ENCODE results near the gene USP7.
"Not testable (repeated sequence)": the region's sequence is repeated elsewhere in the genome, so short reads cannot be mapped to it uniquely, and the experiment has no call there.

The USP7 gene

DNA sequence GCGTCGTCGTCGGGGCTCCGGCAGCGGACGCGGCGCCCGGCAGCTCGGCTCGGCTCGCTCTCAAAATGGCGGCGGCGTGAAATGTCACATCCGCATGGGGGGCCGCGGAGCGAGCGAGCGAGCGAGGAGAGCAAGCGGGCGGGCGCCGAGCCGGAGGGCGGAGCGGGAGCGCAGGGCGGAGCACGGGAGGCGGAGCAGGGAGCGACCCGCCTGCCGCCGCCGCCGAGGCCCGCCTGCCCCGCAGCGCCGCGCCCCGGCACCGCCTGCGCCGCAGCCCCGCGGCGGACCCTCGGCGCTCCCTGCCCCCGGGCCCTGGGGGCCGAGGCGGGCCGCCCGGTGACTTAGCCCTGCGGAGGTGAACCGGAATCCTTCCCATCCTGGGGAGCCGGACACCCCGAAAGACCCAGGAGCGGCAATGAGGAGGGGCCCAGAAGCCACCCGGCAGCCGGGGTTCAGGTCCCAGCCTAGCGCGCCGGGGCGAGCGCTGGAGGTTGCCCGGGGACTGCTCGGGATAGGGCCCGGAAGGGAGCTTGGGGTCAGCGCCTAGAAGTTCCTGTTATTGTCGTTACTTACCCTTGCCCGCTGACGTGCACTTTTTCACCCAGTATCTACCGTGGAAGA is at the start of gene USP7:
Gene USP7 (minus strand): TSS at position 86 of the 621 bp plus-strand sequence. CDS start 621 bp downstream, outside the sequence.
- peak; percentile 88 for DNase-seq (ENCODE audit: low read depth)

DNA sequence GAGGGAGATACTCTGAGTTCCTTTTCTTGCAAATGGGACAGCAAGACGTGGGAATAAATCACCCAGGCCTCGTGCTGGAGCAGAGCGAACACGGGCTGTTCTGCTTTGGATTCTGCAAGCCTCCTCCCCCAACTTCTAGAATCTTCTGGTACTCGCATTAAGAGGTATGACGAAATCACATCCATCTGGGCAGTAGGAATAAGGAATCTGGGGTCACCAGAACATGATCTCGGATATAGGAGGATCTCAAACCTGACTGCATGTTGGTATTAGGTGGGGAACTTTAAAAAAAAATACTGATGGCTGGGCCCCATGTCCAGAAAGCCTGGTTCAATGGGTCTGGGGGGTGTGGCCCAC is 49.8 kb upstream of the USP7 start:
- no peak for DNase-seq (ENCODE audit: low read depth)

DNA sequence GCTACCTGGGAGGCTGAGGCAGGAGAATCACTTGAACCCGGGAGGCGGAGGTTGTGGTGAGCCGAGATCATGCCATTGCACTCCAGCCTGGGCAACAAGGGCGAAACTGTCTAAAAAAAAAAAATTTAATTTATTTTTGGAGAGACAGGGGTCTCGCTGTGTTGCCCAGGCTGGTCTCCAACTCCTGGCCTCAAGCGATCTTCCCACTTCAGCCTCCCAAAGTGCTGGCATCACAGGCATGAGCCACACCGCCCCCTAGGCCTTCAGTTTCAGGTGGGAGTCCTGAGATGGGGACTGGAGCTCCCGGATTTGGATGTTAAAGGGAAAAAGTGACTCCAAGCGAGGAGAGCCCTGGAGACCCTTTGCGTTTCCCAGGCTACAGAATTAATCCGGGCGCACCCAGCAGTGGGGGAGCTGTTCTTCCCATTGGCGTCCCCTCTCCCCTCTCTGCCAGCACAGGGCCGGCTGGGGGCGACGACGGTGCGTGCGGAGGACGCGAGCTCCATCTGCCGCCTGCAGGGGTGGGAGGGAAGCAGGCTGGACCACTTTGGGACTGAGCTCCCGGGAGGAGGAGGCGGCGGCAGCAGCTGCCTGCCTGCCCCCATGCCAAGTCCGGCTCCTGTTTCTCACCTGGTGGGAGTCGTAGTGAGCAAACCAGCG is 49.3 kb upstream of the USP7 start:
- no peak for DNase-seq (ENCODE audit: low read depth)

DNA sequence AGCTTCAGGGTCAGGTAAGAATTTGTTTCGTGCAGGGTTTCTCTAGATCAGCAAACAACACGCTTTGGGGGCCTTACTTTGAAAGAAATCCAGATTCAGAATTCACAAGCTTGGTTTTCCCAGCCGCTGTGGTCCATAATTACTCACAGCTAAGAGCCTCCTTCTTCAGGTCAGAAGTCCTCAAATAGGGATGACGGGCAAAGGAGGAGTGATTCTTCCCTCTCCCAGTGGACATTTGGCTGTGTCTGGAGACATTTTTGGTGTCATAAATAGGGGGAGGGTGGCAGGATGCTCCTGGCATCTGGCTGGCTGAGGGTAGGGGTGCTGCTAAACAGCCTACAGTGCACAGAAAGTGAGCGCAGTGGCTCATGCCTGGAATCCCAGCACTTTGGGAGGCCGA is 48.6 kb upstream of the USP7 start:
- DNase-seq (ENCODE audit: low read depth) = no peak

DNA sequence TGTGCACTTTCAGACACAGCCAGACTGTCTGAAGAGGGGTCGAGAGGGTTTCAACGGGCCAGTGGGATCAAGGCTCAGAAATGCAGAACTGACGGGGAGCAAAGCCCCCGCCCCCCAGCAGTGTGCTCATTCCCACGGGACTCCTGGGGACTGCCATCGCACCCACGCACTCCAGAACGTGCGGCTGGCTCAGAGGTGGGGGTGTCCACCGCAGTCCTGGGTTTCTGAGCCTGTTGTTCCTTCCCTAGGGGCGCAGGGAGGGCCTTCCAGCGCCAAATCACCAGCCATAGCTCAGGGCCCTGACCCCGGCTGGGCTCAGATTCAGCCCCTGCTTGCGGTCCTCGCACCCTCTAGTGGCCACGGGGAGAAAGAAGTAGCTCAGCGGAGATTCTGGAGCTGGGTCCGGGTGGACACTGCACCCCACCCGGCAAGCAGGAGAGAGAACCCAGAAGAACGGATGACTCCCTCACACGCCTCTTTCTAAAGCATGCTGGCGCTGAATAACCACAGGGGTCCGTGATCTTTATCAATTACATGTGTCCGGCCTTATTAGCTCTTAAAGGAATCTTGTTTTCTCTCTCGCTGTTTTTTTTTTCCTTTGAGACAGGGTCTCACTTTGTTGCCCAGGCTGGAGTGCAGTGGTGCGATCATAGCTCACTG is 45.0 kb upstream of the USP7 start:
- peak; percentile 43 for DNase-seq (ENCODE audit: low read depth)

DNA sequence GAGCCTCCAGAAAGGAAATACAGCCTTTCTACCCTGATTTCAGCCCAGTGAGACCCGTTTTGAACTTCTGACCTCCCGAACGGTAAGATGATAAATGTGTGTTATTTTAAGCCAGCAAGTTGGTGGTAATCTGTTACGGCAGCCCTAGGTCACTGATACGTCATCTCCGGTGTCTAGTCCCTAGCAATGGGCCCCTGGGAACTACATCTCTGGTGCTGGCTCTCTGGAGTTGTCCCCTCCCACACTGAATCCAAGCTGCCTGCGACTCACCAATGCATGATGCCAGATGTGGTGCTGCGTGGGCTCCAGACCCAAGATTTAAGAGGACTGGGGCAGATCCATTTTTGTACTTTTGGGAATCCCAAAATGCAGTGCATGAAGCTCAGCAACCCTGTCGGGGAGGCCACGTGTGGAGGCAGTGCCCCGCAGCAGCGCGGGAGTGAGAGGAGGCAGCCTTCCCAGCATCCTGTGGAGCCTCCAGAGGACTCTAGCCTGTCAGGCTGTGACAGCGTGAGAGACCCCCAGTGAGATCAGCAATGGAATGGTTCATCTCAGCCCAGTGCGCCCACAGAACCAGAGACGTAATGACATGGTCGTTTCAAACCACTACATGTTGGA is 43.6 kb upstream of the USP7 start:
- DNase-seq (ENCODE audit: low read depth) = no peak

DNA sequence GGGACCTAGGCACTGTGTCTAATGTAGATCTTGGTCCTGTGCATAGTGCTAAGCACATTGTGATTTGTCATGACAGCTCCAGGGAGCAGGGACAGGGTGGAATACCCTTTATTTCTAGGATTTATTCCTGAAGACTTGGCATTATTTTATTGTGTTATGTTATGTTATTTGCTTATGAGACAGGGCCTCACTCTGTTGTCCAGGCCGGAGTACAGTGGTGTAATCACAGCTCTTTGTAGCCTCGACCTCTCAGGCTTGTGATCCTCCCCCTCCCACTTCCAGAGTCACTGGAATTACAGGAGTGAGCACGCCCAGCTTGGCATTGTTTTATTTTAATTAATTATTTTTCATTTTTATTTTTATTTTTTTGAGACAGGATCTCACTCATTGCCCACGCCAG is 40.5 kb upstream of the USP7 start:
- DNase-seq (ENCODE audit: low read depth) = no peak

DNA sequence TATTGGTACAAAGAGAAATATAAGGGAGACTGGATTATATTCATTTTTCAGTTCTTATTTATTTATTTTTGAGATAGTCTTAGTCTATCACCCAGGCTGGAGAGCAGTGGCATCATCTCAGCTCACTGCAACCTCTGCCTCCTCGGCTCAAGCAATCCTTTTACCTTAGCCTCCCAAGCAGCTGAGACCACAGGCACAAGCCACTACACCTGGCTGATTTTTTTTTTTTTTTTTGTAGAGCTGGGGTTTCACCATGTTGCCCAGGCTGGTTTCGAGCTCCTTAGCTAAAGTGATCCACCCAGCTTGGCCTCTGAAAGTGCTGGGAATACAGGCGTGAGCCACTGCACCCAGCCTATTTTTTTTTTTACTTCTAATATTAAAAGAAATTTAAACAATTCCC is 40.1 kb upstream of the USP7 start:
- DNase-seq (ENCODE audit: low read depth) = no peak

DNA sequence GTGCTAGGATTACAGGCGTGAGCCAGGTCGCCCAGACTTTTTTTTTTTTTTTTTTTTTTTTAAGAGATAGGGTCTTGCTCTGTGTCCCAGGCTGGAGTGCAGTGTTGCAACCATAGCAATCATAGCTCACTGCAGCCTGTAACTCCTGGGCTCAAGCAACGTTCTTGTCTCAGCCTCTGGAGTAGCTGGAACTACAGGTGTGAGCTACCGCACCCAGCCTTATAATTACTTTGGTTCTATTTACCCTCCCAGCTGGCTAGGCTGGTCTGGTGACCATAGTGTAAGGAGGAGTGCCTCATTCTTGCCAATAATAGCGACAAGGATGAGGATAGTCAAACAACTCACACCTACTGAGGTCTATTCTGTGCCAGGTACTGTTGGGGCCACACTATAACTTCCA is 39.6 kb upstream of the USP7 start:
- no peak for DNase-seq (ENCODE audit: low read depth)

DNA sequence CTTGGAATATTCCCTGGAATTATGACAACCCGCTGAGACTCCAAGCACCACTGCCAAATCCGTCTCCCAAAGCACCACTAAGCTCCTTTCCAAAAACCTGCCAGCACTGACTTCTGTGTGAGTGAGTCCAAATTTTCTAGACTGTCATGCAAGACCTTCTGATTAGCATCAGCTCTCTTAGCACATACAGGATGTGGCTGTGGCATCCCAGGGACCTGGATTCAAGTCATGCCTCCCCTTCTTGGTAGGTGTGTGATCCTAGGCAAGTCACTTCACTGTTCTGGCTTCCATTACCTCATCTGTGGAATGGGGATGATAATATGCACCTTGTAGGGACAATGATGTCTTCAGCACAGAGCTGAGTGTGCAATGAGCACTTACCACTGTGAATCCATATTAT is 38.3 kb upstream of the USP7 start:
- no peak for DNase-seq (ENCODE audit: low read depth)

DNA sequence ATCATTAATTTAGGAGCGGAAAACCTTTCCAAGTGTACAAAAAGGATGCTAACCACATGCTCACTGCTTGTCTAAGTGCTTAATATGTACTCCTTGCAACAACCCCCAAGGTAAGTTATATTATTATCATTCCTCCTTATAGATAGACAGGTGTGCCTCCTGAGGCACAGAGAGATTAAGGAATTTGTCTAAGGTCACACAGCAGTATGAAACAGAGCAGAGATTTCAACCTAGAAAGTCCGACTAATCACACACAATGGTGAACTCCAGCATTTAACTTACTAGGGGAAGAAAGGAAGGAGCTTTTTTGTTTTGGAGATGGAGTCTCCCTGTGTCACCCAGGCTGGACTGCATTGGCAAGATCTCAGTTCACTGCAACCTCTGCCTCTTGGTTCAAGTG is 37.0 kb upstream of the USP7 start:
- DNase-seq (ENCODE audit: low read depth) = no peak

DNA sequence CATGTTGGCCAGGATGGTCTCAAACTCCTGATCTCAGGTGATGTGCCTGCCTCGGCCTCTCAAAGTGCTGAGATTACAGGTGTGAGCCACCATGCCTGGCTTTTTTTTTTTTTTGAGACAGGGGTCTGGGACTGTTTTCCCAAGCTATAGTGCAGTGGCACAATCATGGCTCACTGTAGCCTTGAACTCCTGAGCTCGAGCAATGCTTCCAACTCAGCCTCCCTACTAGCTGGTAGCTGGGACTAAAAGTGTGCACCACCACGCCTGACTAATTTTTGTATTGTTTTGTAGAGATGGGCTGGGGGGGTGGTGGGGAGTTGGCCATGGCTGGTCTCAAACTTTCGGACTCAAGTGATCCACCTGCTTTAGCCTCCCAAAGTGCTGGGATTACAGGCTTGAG is 36.1 kb upstream of the USP7 start:
- DNase-seq (ENCODE audit: low read depth) = no peak

DNA sequence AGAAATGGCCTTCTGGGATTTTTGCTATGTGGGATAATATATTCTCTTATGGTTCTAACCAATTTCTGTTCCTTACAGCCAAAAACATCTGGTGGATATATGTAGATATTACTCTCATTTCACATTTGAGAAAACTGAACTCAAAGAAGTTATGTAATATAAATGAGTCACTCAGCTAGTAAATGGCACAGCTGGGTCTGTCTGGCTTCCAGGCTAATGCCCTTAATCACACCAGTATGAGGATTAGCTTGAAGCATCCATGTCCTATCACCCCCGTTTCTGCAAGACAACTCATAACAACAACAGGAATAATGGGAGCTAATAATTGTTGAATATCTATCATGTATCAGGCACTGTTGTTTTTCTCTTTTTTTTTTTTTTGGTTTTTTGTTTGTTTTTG is 34.4 kb upstream of the USP7 start:
- DNase-seq (ENCODE audit: low read depth) = no peak

DNA sequence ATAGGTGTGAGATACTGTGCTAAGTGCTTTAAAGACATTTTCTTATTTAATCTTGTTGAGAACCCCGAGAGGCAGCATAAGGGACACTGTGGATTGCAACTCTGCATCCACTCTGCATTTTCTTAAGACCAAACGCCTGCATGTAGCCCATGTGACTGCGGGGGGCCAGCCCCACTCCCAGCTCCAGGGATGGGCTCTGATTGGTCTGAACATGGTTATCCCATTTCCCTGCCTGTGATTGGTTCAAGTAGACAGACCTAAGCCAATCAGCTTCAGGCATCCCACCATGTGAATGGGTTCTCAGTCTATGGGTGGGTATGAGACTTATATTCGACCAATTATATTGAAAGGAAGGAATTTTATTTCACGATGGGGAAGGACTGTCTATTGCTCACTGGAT is 33.2 kb upstream of the USP7 start:
- no peak for DNase-seq (ENCODE audit: low read depth)

DNA sequence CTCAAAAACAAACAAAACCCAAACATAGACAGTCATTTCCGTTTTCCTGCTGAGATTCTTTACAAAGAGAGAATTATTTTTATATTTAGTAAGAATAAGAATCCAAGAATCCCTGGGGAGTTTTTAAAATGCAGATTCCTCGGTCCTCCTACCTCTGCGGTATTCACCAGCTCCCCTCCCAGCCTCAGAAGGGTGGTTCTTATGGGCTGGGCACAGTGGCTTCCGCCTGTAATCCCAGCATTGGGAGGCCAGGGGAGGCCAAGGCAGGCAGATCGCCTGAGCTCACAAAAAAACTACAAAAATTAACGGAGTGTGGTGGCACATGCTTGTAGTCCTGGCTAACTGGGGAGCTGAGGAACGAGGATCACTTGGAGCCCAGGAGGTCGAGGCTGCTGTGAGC is 26.7 kb upstream of the USP7 start:
- no peak for DNase-seq (ENCODE audit: low read depth)

DNA sequence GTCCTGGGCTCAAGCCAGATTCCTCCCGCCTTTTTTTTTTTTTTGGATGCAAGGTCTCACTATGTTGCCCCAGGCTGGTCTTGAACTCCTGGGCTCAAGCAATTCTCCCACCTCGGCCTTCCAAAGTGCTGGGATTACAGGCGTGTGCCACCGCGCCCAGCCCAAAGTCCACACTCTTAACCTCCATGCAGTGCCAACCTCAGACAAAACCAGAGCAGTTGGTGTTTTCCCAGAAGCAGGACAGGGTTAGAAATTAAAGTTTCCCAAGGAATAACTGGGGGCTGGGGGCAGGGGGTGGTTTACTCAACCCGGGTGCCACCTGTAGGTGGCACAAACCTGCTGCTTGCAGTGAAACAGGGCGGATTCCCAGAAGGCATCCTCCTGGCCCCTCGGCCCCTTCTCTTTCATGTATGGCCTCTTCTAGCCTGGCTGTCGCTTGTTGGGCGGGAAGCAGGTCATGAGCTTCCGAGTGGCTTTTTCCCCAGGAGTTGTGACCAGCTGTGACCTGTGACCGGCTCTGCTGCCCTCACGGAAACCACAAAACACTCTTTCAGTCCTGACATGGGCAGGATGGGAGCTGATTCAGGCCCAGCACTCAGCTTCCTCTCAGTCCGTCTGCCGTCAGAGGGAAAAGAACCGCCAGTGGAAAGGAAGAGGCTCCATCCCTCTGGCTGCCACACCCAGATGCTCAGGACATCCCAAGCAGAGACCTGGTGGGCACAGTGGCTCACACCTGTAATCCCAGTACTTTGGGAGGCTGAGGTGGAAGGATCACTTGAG is 25.6 kb upstream of the USP7 start:
- no peak for DNase-seq (ENCODE audit: low read depth)

DNA sequence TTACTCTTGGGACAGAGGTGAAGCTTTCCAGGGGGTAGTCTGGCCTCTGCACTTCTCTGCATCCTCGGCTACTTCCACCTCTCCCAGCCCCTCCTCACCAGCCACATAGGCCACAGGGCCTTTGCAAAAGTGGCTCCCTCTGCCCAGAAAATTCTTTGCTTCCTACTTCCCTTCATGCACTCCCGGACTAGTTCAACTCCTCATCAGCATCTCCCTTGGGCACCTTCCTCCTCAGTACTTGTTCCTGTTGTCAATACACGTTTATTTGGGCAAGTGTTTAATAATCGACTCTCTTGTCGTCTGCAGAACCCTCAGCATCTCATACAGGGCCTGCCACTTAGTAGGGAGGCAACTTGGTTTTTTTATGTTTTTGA is 23.1 kb upstream of the USP7 start:
- no peak for DNase-seq (ENCODE audit: low read depth)

DNA sequence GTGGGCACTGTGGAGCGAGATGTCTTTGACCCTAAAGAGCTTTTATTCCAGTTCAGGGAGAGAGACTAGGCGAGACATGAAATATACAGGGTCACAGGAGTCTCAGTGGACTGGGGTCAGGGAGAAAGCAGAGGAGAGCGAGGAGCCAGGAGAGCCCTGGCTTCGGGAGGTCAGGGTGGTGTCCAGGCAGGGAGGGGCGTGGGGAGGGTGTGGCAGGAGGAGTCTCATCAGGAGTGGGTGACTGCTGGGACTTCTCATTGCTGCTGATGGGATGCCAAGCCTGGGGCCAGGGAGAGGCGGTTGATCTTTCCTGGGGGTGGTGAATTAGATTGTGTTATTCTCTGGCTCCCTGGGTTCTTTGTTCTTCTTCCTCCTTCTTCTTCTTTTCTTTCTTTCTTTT is 22.4 kb upstream of the USP7 start:
- DNase-seq (ENCODE audit: low read depth) = no peak

DNA sequence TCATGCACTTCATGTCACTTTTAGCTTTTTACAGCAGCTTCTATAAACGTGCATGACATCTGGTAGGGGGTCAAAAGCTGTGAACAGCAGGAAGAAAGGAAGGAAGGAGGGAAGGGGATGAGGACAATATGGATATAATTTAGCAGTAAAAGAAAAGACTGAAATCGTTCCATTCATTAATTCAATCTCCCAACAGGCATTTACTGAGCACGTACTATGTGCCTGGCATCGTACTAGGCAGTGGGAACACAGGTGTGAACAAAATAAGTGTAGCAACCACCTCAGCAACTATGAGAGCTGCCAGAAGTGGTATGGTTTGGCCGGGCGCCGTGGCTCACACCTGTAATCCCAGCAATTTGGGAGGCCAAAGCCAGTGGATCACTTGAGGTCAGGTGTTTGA is 19.1 kb upstream of the USP7 start:
- DNase-seq (ENCODE audit: low read depth) = no peak

DNA sequence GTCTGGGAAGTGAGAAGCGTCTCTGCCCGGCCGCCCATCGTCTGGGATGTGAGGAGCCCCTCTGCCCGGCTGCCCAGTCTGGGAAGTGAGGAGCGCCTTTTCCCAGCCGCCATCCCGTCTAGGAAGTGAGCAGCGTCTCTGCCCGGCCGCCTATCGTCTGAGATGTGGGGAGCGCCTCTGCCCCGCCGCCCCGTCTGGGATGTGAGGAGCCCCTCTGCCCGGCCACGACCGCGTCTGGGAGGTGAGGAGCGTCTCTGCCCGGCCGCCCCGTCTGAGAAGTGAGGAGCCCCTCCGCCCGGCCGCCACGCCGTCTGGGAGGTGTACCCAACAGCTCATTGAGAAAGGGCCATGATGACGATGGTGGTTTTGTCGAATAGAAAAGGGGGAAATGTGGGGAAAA is 18.2 kb upstream of the USP7 start:
- not testable (repeated sequence) for DNase-seq (ENCODE audit: low read depth)

DNA sequence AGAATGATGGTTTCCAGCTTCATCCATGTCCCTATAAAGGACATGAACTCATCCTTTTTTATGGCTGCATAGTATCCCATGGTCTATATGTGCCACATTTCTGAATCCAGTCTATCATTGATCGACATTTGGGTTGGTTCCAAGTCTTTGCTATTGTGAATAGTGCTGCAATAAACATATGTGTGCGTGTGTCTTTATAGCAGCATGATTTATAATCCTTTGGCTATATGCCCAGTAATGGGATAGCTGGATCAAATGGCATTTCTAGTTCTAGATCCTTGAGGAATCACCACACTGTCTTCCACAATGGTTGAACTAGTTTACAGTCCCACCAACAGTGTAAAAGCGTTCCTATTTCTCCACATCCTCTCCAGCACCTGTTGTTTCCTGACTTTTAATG is 12.5 kb upstream of the USP7 start:
- not testable (repeated sequence) for DNase-seq (ENCODE audit: low read depth)

DNA sequence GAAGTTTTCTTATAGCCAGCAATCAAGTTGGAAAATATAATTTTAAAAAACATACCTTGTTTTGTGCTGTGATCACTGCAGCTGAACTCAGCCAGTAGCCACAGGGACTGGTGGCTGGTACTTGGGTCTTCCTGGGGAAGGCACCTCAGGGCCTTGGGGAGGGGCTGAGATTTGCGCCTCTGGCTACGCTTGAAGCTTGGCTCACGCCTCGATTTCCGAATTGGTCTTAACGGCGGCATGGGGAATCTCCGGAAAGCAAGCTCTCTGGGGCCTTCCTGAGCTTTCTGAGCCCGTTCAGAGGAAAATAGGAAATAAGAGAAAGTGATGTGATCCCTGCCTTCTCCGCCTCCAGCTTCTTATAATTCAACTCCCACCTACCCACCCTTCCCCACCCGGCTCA is 11.3 kb upstream of the USP7 start:
- no peak for DNase-seq (ENCODE audit: low read depth)

Data from activated T-helper 9 cell treated with anti-CD3 and anti-CD28 coated beads, Interleukin-2, amount 50 U/mL, for 16 hours (primary cell).